Brain microvascular endothelial cell (primary cell): Measurements from ENCODE around the gene TTBK1.

Source experiments
- DNase-seq: peaks from one replicate; pipeline ENCODE4 v3.0.0-alpha.2; 2020
- H3K27ac ChIP-seq: fragments of 250-450 bp; sonication (Bioruptor Pico); 2 replicates; pipeline ENCODE4 v1.5.1; 2020; ENCODE audit warnings: mild to moderate bottlenecking, moderate library complexity
- H3K27me3 ChIP-seq: fragments of 250-450 bp; sonication (Bioruptor Pico); replicated peaks from 2 replicates; pipeline ENCODE4 v1.5.1; 2020; ENCODE audit warnings: mild to moderate bottlenecking
- H3K36me3 ChIP-seq: fragments of 250-450 bp; sonication (Bioruptor Pico); replicated peaks from 2 replicates; pipeline ENCODE4 v1.5.1; 2020; ENCODE audit warnings: mild to moderate bottlenecking
- H3K4me3 ChIP-seq: 2 replicates; pipeline ENCODE4 v1.5.1; 2011; ENCODE audit warnings: low read depth, mild to moderate bottlenecking, control low read depth, low read length, moderate library complexity
- CTCF ChIP-seq: IDR thresholded peaks from 2 replicates; pipeline ENCODE4 v1.5.1; 2011; ENCODE audit warnings: low read depth, mild to moderate bottlenecking, moderate library complexity, low read length, control low read depth, inconsistent platforms; ENCODE audit errors: missing control alignments
- in situ Hi-C: cut with HindIII; loops from 2 replicates; pipeline ENCODE4 v1.10.0; 2017; ENCODE audit warnings: low sequenced_read_pairs, low pct_ligation_motif_present

TTBK1 gene

DNA sequence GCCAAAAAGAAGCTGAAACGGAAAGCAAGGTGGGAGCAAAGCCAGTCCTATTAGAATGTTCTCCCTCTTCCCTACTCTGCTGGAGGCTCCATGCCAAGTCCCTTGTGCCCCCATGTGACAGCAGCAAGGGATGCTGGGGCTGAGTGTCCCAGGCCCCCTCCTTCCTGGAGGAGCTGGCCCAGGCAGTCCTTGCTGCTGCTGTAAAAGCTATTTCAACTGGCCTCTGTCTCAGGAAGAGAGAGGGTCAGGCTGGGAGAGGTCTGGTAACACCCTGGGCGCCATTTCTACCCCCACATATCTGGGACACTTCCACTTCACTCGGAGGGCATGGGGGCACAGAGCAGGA lies 25.0 kb downstream of the TTBK1 start:
- in situ Hi-C loops, result no loop called here
- no peak overlapping the region for H3K27ac ChIP-seq
- no peak for DNase-seq
- no peaks in the 10 kb centered on the region for H3K36me3 ChIP-seq
- no peak overlapping the region for H3K4me3 ChIP-seq
- no peak for TF ChIP-seq CTCF
- H3K27me3 ChIP-seq, result peaks cover 22% of the 10 kb centered on the region

GRCh38 chr6:43268782-43269272 lies 25.5 kb downstream of the TTBK1 start:
- Histone ChIP-seq H3K36me3 (no peaks in the 10 kb centered on the region), H3K27ac (no peak overlapping the region), H3K4me3 (no peak overlapping the region), H3K27me3 (peaks cover 26% of the 10 kb centered on the region)
- in situ Hi-C loops, result no loop called here
- TF ChIP-seq CTCF, result no peak
- no peak for DNase-seq

GRCh38 chr6:43269273-43270007 lies 26.2 kb downstream of the TTBK1 start:
- no peak overlapping the region for H3K27ac ChIP-seq
- peaks cover 32% of the 10 kb centered on the region for H3K27me3 ChIP-seq
- H3K36me3 ChIP-seq, result no peaks in the 10 kb centered on the region
- TF ChIP-seq CTCF, result no peak
- no peak for DNase-seq
- in situ Hi-C loops, result no loop called here
- peak overlapping the region; percentile 34 for H3K4me3 ChIP-seq

DNA sequence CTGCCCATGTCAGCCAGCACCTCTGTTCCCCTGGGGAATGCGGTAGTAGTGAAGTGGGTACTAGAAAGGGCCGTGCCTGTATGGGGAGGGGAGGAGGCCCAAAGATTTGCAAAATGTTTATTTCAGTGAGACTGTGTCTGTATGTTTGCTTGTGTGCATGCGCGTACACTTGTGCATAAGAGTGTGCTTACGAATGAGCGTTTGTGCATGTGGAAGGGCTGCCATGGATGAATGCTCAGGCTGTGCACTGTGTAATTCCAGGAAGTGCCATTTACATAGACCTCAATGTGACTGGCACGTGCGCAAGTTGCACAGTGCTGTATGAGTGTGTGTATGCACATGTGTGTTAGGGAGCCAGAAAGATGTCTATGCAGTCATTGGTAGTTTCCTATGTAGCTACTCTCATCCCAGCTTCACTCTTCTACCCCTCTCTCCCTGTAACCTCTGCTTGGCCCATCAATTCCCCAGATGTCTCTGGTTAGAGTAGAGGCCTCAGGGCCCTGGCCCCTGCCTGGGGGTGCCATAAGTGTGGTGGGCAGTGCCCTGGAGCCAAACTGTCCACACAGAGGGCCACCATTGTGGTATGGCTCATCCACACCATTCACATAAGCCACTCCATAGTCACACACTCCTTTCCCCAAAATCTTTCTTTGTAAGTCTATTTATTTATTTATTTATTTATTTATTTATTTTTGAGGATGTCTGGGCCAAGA lies 28.0 kb downstream of the TTBK1 start:
- Histone ChIP-seq H3K36me3 (no peaks in the 10 kb centered on the region), H3K4me3 (no peak overlapping the region), H3K27ac (no peak overlapping the region), H3K27me3 (peaks cover 49% of the 10 kb centered on the region)
- DNase-seq, result no peak
- TF ChIP-seq CTCF, result no peak
- in situ Hi-C loops, result no loop called here

DNA sequence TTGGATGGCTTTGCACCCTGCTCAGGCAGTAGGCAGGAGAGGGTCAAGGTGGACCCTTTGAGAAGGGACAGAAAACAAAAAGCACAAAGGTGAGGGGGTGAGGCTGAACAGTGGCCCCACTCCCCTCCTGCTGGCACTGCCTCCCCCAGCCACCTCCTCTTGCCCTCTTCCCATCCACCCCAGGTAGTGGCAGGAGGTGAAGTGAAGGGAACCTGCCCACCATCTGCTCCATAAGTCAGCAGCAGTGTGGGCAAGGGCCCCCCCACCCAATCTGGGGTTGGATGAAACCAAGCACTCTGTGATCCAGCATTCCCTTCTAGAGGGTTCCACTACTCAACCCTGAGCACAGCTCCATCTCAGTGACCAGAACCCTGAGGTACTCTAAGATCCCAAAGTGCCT lies 28.7 kb downstream of the TTBK1 start:
- DNase-seq, result no peak
- H3K4me3 ChIP-seq, result no peak overlapping the region
- in situ Hi-C loops, result no loop called here
- H3K36me3 ChIP-seq, result no peaks in the 10 kb centered on the region
- H3K27me3 ChIP-seq, result peaks cover 56% of the 10 kb centered on the region
- H3K27ac ChIP-seq, result no peak overlapping the region
- TF ChIP-seq CTCF, result no peak
